Activated T-helper 2 cell treated with anti-CD3 and anti-CD28 coated beads, Interferon-gamma antibody, Interleukin-2, Interleukin-4, amounts not matched to agents 10 μg/mL and 5 μg/mL and 100 μg/mL, durations not matched to agents 14 hours and 24 hours and 36 hours (primary cell): ENCODE data around the gene PPFIA1. TPM values are rescaled to one million over a fixed set of nuclear protein-coding genes. Genes with fewer than 3 reads are reported as not detected.
A peak's percentile ranks its signal among the peaks of the same experiment; 100 is the strongest.

Experiments used
- DNase-seq: peaks from one replicate; pipeline ENCODE4 v3.0.0; 2021; ENCODE audit warnings: low spot score
- H3K27ac Mint-ChIP-seq: one replicate; pipeline ENCODE4 v1.8.0; 2021; ENCODE audit warnings: mixed read lengths
- H3K27me3 Mint-ChIP-seq: one replicate; pipeline ENCODE4 v1.8.0; 2021; ENCODE audit warnings: low read depth, mixed read lengths
- H3K36me3 Mint-ChIP-seq: one replicate; pipeline ENCODE4 v1.8.0; 2021; ENCODE audit warnings: low read depth, mixed read lengths
- H3K4me1 Mint-ChIP-seq: one replicate; pipeline ENCODE4 v1.8.0; 2021; ENCODE audit warnings: low read depth, mixed read lengths
- H3K4me3 Mint-ChIP-seq: one replicate; pipeline ENCODE4 v1.8.0; 2021; ENCODE audit warnings: low read depth, mild to moderate bottlenecking, moderate library complexity, mixed read lengths
- H3K9me3 Mint-ChIP-seq: one replicate; pipeline ENCODE4 v1.8.0; 2021; ENCODE audit warnings: mixed read lengths
- intact Hi-C: fragments of 100-400 bp; cut with micrococcal nuclease; formaldehyde crosslinking; loops from one replicate; pipeline ENCODE4 v1.15.1; 2023
- total RNA-seq: library from RNA; stranded (reverse); gene quantifications from 2 replicates; pipeline ENCODE4 v1.2.3, GENCODE V29; 2022

The PPFIA1 gene
- total RNA-seq, 1 donor from 2014 or later, result 47.1 TPM

GRCh38 chr11:70262951-70263350 lies 7.5 kb upstream of the PPFIA1 start:
- no peaks in the 10 kb centered on the region for H3K9me3 Mint-ChIP-seq
- no peak for DNase-seq
- H3K4me3 Mint-ChIP-seq, result no peak overlapping the region
- intact Hi-C loops, result no loop called here
- no peaks in the 10 kb centered on the region for H3K36me3 Mint-ChIP-seq
- no peak overlapping the region for H3K27ac Mint-ChIP-seq
- H3K4me1 Mint-ChIP-seq, result peaks cover 7% of the 10 kb centered on the region
- H3K27me3 Mint-ChIP-seq, result peaks cover 12% of the 10 kb centered on the region

- no peaks in the 10 kb centered on the region for H3K9me3 Mint-ChIP-seq
- intact Hi-C loops, result no loop called here
- peaks cover 7% of the 10 kb centered on the region for H3K4me1 Mint-ChIP-seq
- no peak overlapping the region for H3K4me3 Mint-ChIP-seq
- DNase-seq, result no peak
- no peaks in the 10 kb centered on the region for H3K36me3 Mint-ChIP-seq
- no peak overlapping the region for H3K27ac Mint-ChIP-seq
- peaks cover 15% of the 10 kb centered on the region for H3K27me3 Mint-ChIP-seq
Measured at GRCh38 chr11:70263363-70263762, 7.1 kb upstream of the PPFIA1 start.

- no peak overlapping the region for H3K27ac Mint-ChIP-seq
- intact Hi-C loops, result no loop called here
- no peaks in the 10 kb centered on the region for H3K36me3 Mint-ChIP-seq
- H3K4me1 Mint-ChIP-seq, result peaks cover 15% of the 10 kb centered on the region
- H3K4me3 Mint-ChIP-seq, result no peak overlapping the region
- H3K27me3 Mint-ChIP-seq, result peaks cover 26% of the 10 kb centered on the region
- H3K9me3 Mint-ChIP-seq, result no peaks in the 10 kb centered on the region
- DNase-seq, result no peak
Measured at GRCh38 chr11:70265341-70265740, 5.1 kb upstream of the PPFIA1 start.

GRCh38 chr11:70267405-70267950 lies 3.0 kb upstream of the PPFIA1 start:
- DNase-seq, result no peak
- Mint-ChIP-seq H3K9me3 (no peaks in the 10 kb centered on the region), H3K27ac (no peak overlapping the region), H3K36me3 (peaks cover 4% of the 10 kb centered on the region), H3K27me3 (peaks cover 26% of the 10 kb centered on the region), H3K4me3 (no peak overlapping the region), H3K4me1 (peaks cover 20% of the 10 kb centered on the region)
- intact Hi-C loops, result no loop called here

GRCh38 chr11:70268526-70268925 lies 2.0 kb upstream of the PPFIA1 start:
- DNase-seq, result no peak
- intact Hi-C loops, result no loop called here
- peaks cover 26% of the 10 kb centered on the region for H3K27me3 Mint-ChIP-seq
- no peak overlapping the region for H3K27ac Mint-ChIP-seq
- no peak overlapping the region for H3K4me3 Mint-ChIP-seq
- peaks cover 20% of the 10 kb centered on the region for H3K4me1 Mint-ChIP-seq
- H3K9me3 Mint-ChIP-seq, result no peaks in the 10 kb centered on the region
- peaks cover 12% of the 10 kb centered on the region for H3K36me3 Mint-ChIP-seq

GRCh38 chr11:70270877-70271648 lies 573 bp downstream of the PPFIA1 start:
- Mint-ChIP-seq H3K36me3 (peaks cover 34% of the 10 kb centered on the region), H3K27me3 (peaks cover 16% of the 10 kb centered on the region), H3K4me3 (peak overlapping the region; percentile 82), H3K4me1 (peaks cover 24% of the 10 kb centered on the region), H3K27ac (peak overlapping the region; percentile 88), H3K9me3 (no peaks in the 10 kb centered on the region)
- peak; percentile 35 for DNase-seq
- intact Hi-C loops, result loop anchor here (2.0 to 10.0 kb wide), 2 partner anchors 68 to 94 kb away; partner anchors contain the start of gene FADD

GRCh38 chr11:70271649-70271953 lies 1.1 kb downstream of the PPFIA1 start:
- intact Hi-C loops, result loop anchor here (2.0 to 10.0 kb wide), 2 partner anchors 69 to 93 kb away; partner anchors contain the start of gene FADD
- Mint-ChIP-seq H3K4me3 (peak overlapping the region; percentile 82), H3K27ac (peak overlapping the region; percentile 88), H3K36me3 (peaks cover 39% of the 10 kb centered on the region), H3K4me1 (peaks cover 24% of the 10 kb centered on the region), H3K27me3 (peaks cover 16% of the 10 kb centered on the region), H3K9me3 (no peaks in the 10 kb centered on the region)
- DNase-seq, result no peak

GRCh38 chr11:70272009-70272408 lies 1.5 kb downstream of the PPFIA1 start:
- peaks cover 16% of the 10 kb centered on the region for H3K27me3 Mint-ChIP-seq
- no peak for DNase-seq
- no peak overlapping the region for H3K27ac Mint-ChIP-seq
- intact Hi-C loops, result loop anchor here (10.0 kb wide), 1 partner anchor 93 kb away; no protein-coding TSS in a partner anchor
- peaks cover 24% of the 10 kb centered on the region for H3K4me1 Mint-ChIP-seq
- peak overlapping the region; percentile 82 for H3K4me3 Mint-ChIP-seq
- H3K36me3 Mint-ChIP-seq, result peaks cover 41% of the 10 kb centered on the region
- H3K9me3 Mint-ChIP-seq, result no peaks in the 10 kb centered on the region

GRCh38 chr11:70278994-70279393 lies 8.5 kb downstream of the PPFIA1 start:
- H3K36me3 Mint-ChIP-seq, result peaks cover 68% of the 10 kb centered on the region
- intact Hi-C loops, result loop anchor here (10.0 kb wide), 1 partner anchor 86 kb away; no protein-coding TSS in a partner anchor

GRCh38 chr11:70281156-70281609 lies 10.7 kb downstream of the PPFIA1 start:
- intact Hi-C loops, result no loop called here
- Mint-ChIP-seq H3K9me3 (no peaks in the 10 kb centered on the region), H3K27me3 (no peaks in the 10 kb centered on the region), H3K36me3 (peaks cover 57% of the 10 kb centered on the region), H3K27ac (no peak overlapping the region), H3K4me1 (no peaks in the 10 kb centered on the region), H3K4me3 (no peak overlapping the region)
- no peak for DNase-seq

More at GRCh38 chr11:70278994-70279393, 8.5 kb downstream of the PPFIA1 start:
- no peak overlapping the region for H3K4me3 Mint-ChIP-seq
- H3K9me3 Mint-ChIP-seq, result no peaks in the 10 kb centered on the region
- DNase-seq, result no peak
- no peak overlapping the region for H3K27ac Mint-ChIP-seq
- peaks cover 10% of the 10 kb centered on the region for H3K4me1 Mint-ChIP-seq
- no peaks in the 10 kb centered on the region for H3K27me3 Mint-ChIP-seq

GRCh38 chr11:70282012-70282411 lies 11.5 kb downstream of the PPFIA1 start:
- intact Hi-C loops, result no loop called here
- H3K36me3 Mint-ChIP-seq, result peaks cover 57% of the 10 kb centered on the region
- DNase-seq, result no peak
- H3K27me3 Mint-ChIP-seq, result no peaks in the 10 kb centered on the region
- no peaks in the 10 kb centered on the region for H3K4me1 Mint-ChIP-seq
- no peaks in the 10 kb centered on the region for H3K9me3 Mint-ChIP-seq
- H3K27ac Mint-ChIP-seq, result no peak overlapping the region
- H3K4me3 Mint-ChIP-seq, result no peak overlapping the region

- H3K27me3 Mint-ChIP-seq, result no peaks in the 10 kb centered on the region
- H3K9me3 Mint-ChIP-seq, result no peaks in the 10 kb centered on the region
- H3K4me3 Mint-ChIP-seq, result no peak overlapping the region
- no peak for DNase-seq
- no peaks in the 10 kb centered on the region for H3K4me1 Mint-ChIP-seq
- H3K36me3 Mint-ChIP-seq, result peaks cover 34% of the 10 kb centered on the region
- intact Hi-C loops, result no loop called here
- no peak overlapping the region for H3K27ac Mint-ChIP-seq
Measured at GRCh38 chr11:70288721-70289120, 18.2 kb downstream of the PPFIA1 start.

- Mint-ChIP-seq H3K4me1 (no peaks in the 10 kb centered on the region), H3K27ac (no peak overlapping the region), H3K9me3 (no peaks in the 10 kb centered on the region), H3K4me3 (no peak overlapping the region), H3K27me3 (no peaks in the 10 kb centered on the region), H3K36me3 (peaks cover 34% of the 10 kb centered on the region)
- no peak for DNase-seq
- intact Hi-C loops, result no loop called here
Measured at GRCh38 chr11:70289582-70289981, 19.1 kb downstream of the PPFIA1 start.
